GM12891 (cell line): ENCODE measurements around the gene FASTKD3.

Experiments
- PAX5 ChIP-seq: IDR thresholded peaks from 2 replicates; pipeline ENCODE4 v1.6.1; 2011; ENCODE audit warnings: low read length, moderate library complexity, mild to moderate bottlenecking; ENCODE audit not compliant: insufficient read depth, severe bottlenecking
- POLR2A ChIP-seq: IDR thresholded peaks from 2 replicates; pipeline ENCODE4 v1.6.1; 2011; ENCODE audit warnings: low read depth, low read length, control low read depth
- POLR2AphosphoS5 ChIP-seq: IDR thresholded peaks from 2 replicates; pipeline ENCODE4 v1.6.1; 2011; ENCODE audit warnings: low read depth, low read length, control low read depth
- POU2F2 ChIP-seq: IDR thresholded peaks from 2 replicates; pipeline ENCODE4 v1.6.1; 2011; ENCODE audit warnings: low read depth, mild to moderate bottlenecking, control low read depth, low read length, moderate library complexity
- TAF1 ChIP-seq: IDR thresholded peaks from 2 replicates; pipeline ENCODE4 v1.6.1; 2011; ENCODE audit warnings: low read depth, low read length, control low read depth

- TF ChIP-seq POLR2AphosphoS5 (no peak), POLR2A (no peak), TAF1 (no peak), PAX5 (no peak), POU2F2 (no peak)
Measured at GRCh38 chr5:7888901-7889300, 20.1 kb upstream of the FASTKD3 start.
